Measurements from ENCODE around the gene DNAH17. TPM values are rescaled to one million over a fixed set of nuclear protein-coding genes. Genes with fewer than 3 reads are reported as not detected.
A peak's percentile ranks its signal among the peaks of the same experiment; 100 is the strongest.

DNAH17 gene
- polyA plus RNA-seq, 3 donors, result 0.01 to 0.51 (median 0.11) TPM

GRCh38 chr17:78589031-78589675 is 12.0 kb upstream of the DNAH17 start:
- Histone ChIP-seq H3K4me2 (replicated peaks; ENCODE audit: extremely low read depth, low read length, poor library complexity, severe bottlenecking) (no peak overlapping the region), H3K4me3 (replicated peaks in 1 of 3; ENCODE audit: low read depth in 2 of 3, low read length in 3 of 3) (no peak overlapping the region), H2AFZ (ENCODE audit: insufficient read depth, low read depth, low read length, poor library complexity, severe bottlenecking) (no peak overlapping the region), H3K36me3 (replicated peaks in 1 of 2; ENCODE audit: control insufficient read depth in 1 of 2, insufficient read depth in 2 of 2, low read length in 2 of 2) (no peaks in the 10 kb centered on the region), H3K27ac (ENCODE audit: low read depth in 1 of 2, low read length in 2 of 2) (no peak overlapping the region), H3K9ac (ENCODE audit: insufficient read depth, low read length, poor library complexity, severe bottlenecking) (no peak overlapping the region), H3K79me2 (ENCODE audit: insufficient read depth, low read length) (no peaks in the 10 kb centered on the region), H4K20me1 (ENCODE audit: insufficient read depth, low read length) (no peaks in the 10 kb centered on the region), H3K9me3 (replicated peaks in 1 of 2; ENCODE audit: control insufficient read depth in 1 of 2, insufficient read depth in 1 of 2, low read length in 2 of 2) (no peaks in the 10 kb centered on the region), H3K4me1 (ENCODE audit: control insufficient read depth in 1 of 2, insufficient read depth in 2 of 2, low read length in 2 of 2) (peaks cover 49 to 57% of the 10 kb centered on the region in 2 donors), H3K27me3 (ENCODE audit: control insufficient read depth in 2 of 2, insufficient read depth in 2 of 2, low read length in 2 of 2) (no peaks in the 10 kb centered on the region)
- Mint-ChIP-seq H3K4me3 (no peak overlapping the region), H3K27me3 (ENCODE audit: low read depth in 3 of 3) (peaks cover 4 to 11% (median 4%) of the 10 kb centered on the region in 3 donors), H3K4me1 (peaks cover 55% of the 10 kb centered on the region), H3K9me3 (peaks cover 0 to 2% (median 0%) of the 10 kb centered on the region in 7 donors), H3K27ac (peak overlapping the region in 2 of 7 donors; percentile 11 to 43), H3K36me3 (peaks cover 0 to 2% of the 10 kb centered on the region in 2 donors)
- 93% methylated on average over 13 of the region's 18 CpGs for WGBS (ENCODE audit: insufficient coverage)
- TF ChIP-seq CTCF (IDR thresholded peaks at IDR 0.05), result no peak
- no peak for DNase-seq
- intact Hi-C loops (cut with micrococcal nuclease), result no loop called here

- TF ChIP-seq CTCF (IDR thresholded peaks at IDR 0.05), result no peak
- no peaks in the 10 kb centered on the region for H3K36me3 ChIP-seq (replicated peaks in 1 of 2; ENCODE audit: control insufficient read depth in 1 of 2, insufficient read depth in 2 of 2, low read length in 2 of 2)
- H3K4me1 ChIP-seq (ENCODE audit: control insufficient read depth in 1 of 2, insufficient read depth in 2 of 2, low read length in 2 of 2), result peaks cover 45 to 50% of the 10 kb centered on the region in 2 donors
- no peak overlapping the region for H3K9ac ChIP-seq (ENCODE audit: insufficient read depth, low read length, poor library complexity, severe bottlenecking)
- Mint-ChIP-seq H3K27me3 (ENCODE audit: low read depth in 3 of 3) (peaks cover 4 to 9% (median 4%) of the 10 kb centered on the region in 3 donors), H3K36me3 (peaks cover 0 to 2% of the 10 kb centered on the region in 2 donors), H3K4me1 (peaks cover 48% of the 10 kb centered on the region), H3K4me3 (no peak overlapping the region), H3K27ac (peak overlapping the region in 2 of 7 donors; percentile 11 to 50), H3K9me3 (peaks cover 0 to 2% (median 0%) of the 10 kb centered on the region in 7 donors)
- H2AFZ ChIP-seq (ENCODE audit: insufficient read depth, low read depth, low read length, poor library complexity, severe bottlenecking), result no peak overlapping the region
- no peaks in the 10 kb centered on the region for H3K9me3 ChIP-seq (replicated peaks in 1 of 2; ENCODE audit: control insufficient read depth in 1 of 2, insufficient read depth in 1 of 2, low read length in 2 of 2)
- no peak overlapping the region for H3K27ac ChIP-seq (ENCODE audit: low read depth in 1 of 2, low read length in 2 of 2)
- H3K4me3 ChIP-seq (replicated peaks in 1 of 3; ENCODE audit: low read depth in 2 of 3, low read length in 3 of 3), result no peak overlapping the region
- H3K27me3 ChIP-seq (ENCODE audit: control insufficient read depth in 2 of 2, insufficient read depth in 2 of 2, low read length in 2 of 2), result no peaks in the 10 kb centered on the region
- no peak for DNase-seq
- intact Hi-C loops (cut with micrococcal nuclease), result no loop called here
- H3K79me2 ChIP-seq (ENCODE audit: insufficient read depth, low read length), result no peaks in the 10 kb centered on the region
- WGBS (ENCODE audit: insufficient coverage), result 92% methylated on average over 10 of the region's 16 CpGs
- H4K20me1 ChIP-seq (ENCODE audit: insufficient read depth, low read length), result no peaks in the 10 kb centered on the region
- no peak overlapping the region for H3K4me2 ChIP-seq (replicated peaks; ENCODE audit: extremely low read depth, low read length, poor library complexity, severe bottlenecking)
Observed at GRCh38 chr17:78588258-78589030, 11.2 kb upstream of the DNAH17 start.

All from CD14-positive monocyte (primary cell).